ENCODE measurements around the gene BACH1. TPM values are rescaled to one million over a fixed set of nuclear protein-coding genes. Genes with fewer than 3 reads are reported as not detected.

Gene BACH1
- polyA plus RNA-seq, 2 donors = 6.2 to 9.6 TPM

Other genes with a start within 250 kb of the BACH1 start
- 100 to 1,000 TPM in 1 of 2 donors, 10 to 100 TPM in 1; 77.7 to 109 TPM for gene CCT8, start 225.3 kb upstream of the BACH1 start, polyA plus RNA-seq
- gene MAP3K7CL, start 168.3 kb upstream of the BACH1 start, polyA plus RNA-seq = 1 to 10 TPM; 2.1 to 4.0 TPM